Mesendoderm (in vitro differentiated cells): Measurements from ENCODE around the gene COPS3.

ENCODE experiments used
- DNase-seq: peaks from one replicate; pipeline ENCODE4 v3.0.0; 2013
- H2AK5ac ChIP-seq: 2 replicates; pipeline ENCODE4 v1.6.1; 2013; ENCODE audit warnings: low read length, inconsistent platforms
- H2BK120ac ChIP-seq: 2 replicates; pipeline ENCODE4 v1.6.1; 2013; ENCODE audit warnings: low read depth, mild to moderate bottlenecking, low read length, moderate library complexity, mixed read lengths
- H2BK15ac ChIP-seq: replicated peaks from 2 replicates; pipeline ENCODE4 v1.6.1; 2013; ENCODE audit warnings: low read depth, mild to moderate bottlenecking, moderate library complexity
- H2BK5ac ChIP-seq: 2 replicates; pipeline ENCODE4 v1.6.1; 2013; ENCODE audit warnings: low read length, inconsistent platforms
- H3K18ac ChIP-seq: 2 replicates; pipeline ENCODE4 v1.6.1; 2013; ENCODE audit warnings: mild to moderate bottlenecking, low read length, mixed read lengths
- H3K23ac ChIP-seq: one replicate; pipeline ENCODE4 v1.6.1; 2013; ENCODE audit warnings: low read length
- H3K27ac ChIP-seq: 2 replicates; pipeline ENCODE4 v1.5.1; 2013; ENCODE audit warnings: low read depth, mild to moderate bottlenecking, inconsistent platforms, low read length, moderate library complexity
- H3K27me3 ChIP-seq: 2 replicates; pipeline ENCODE4 v1.6.1; 2013; ENCODE audit warnings: low read length, control low read depth, mild to moderate bottlenecking, inconsistent platforms; ENCODE audit not compliant: insufficient read depth, poor library complexity
- H3K36me3 ChIP-seq: 2 replicates; pipeline ENCODE4 v1.6.1; 2013; ENCODE audit warnings: low read length, inconsistent platforms; ENCODE audit not compliant: control insufficient read depth, insufficient read depth
- H3K4ac ChIP-seq: one replicate; pipeline ENCODE4 v1.6.1; 2013; ENCODE audit warnings: low read depth, mild to moderate bottlenecking, low read length, moderate library complexity
- H3K4me1 ChIP-seq: 2 replicates; pipeline ENCODE4 v1.6.1; 2013; ENCODE audit warnings: low read depth, low read length, inconsistent platforms; ENCODE audit not compliant: control insufficient read depth
- H3K4me2 ChIP-seq: 2 replicates; pipeline ENCODE4 v1.6.1; 2013; ENCODE audit warnings: low read length
- H3K4me3 ChIP-seq: 2 replicates; pipeline ENCODE4 v1.5.1; 2013; ENCODE audit warnings: mild to moderate bottlenecking, low read length
- H3K56ac ChIP-seq: one replicate; pipeline ENCODE4 v1.6.1; 2013; ENCODE audit warnings: low read length
- H3K79me1 ChIP-seq: 2 replicates; pipeline ENCODE4 v1.6.1; 2013; ENCODE audit warnings: low read length, inconsistent platforms
- H3K79me2 ChIP-seq: 2 replicates; pipeline ENCODE4 v1.6.1; 2013; ENCODE audit warnings: mild to moderate bottlenecking, low read length; ENCODE audit not compliant: control insufficient read depth, insufficient read depth
- H3K9ac ChIP-seq: 2 replicates; pipeline ENCODE4 v1.6.1; 2013; ENCODE audit warnings: low read length, inconsistent platforms
- H4K5ac ChIP-seq: one replicate; pipeline ENCODE4 v1.6.1; 2013; ENCODE audit warnings: low read length
- H4K8ac ChIP-seq: one replicate; pipeline ENCODE4 v1.6.1; 2013; ENCODE audit warnings: low read depth, mild to moderate bottlenecking, control low read depth, low read length, moderate library complexity
- WGBS: extraction: QIAGEN DNeasy Blood & Tissue Kit; methylation state at CpG from one replicate; pipeline ENCODE4 v1.1.7; 2013; ENCODE audit warnings: low lambda C conversion rate, missing lambda C conversion rate; ENCODE audit not compliant: insufficient coverage; ENCODE audit errors: extremely low coverage; 5-methylcytosine and 5-hydroxymethylcytosine counted together

Gene COPS3

GRCh38 chr17:17201907-17202306 is 79.1 kb downstream of the COPS3 start:
- H3K36me3 ChIP-seq = no peaks in the 10 kb centered on the region
- H3K79me1 ChIP-seq = no peaks in the 10 kb centered on the region
- H3K18ac ChIP-seq = no peak overlapping the region
- no CpG with 5 or more reads among the region's 8 CpGs for WGBS
- no peak overlapping the region for H2BK5ac ChIP-seq
- H3K23ac ChIP-seq = no peak overlapping the region
- H3K9ac ChIP-seq = no peak overlapping the region
- no peak overlapping the region for H4K5ac ChIP-seq
- H2BK15ac ChIP-seq = no peak overlapping the region
- H3K4ac ChIP-seq = no peak overlapping the region
- H3K56ac ChIP-seq = no peak overlapping the region
- no peak overlapping the region for H2AK5ac ChIP-seq
- no peak overlapping the region for H3K4me3 ChIP-seq
- no peaks in the 10 kb centered on the region for H3K4me1 ChIP-seq
- H3K27me3 ChIP-seq = no peaks in the 10 kb centered on the region
- no peak for DNase-seq
- H3K4me2 ChIP-seq = no peak overlapping the region
- H4K8ac ChIP-seq = no peak overlapping the region
- no peak overlapping the region for H3K27ac ChIP-seq
- H3K79me2 ChIP-seq = no peaks in the 10 kb centered on the region
- H2BK120ac ChIP-seq = no peak overlapping the region

GRCh38 chr17:17201271-17201670 is 79.8 kb downstream of the COPS3 start:
- no peak overlapping the region for H2BK15ac ChIP-seq
- no peak overlapping the region for H4K8ac ChIP-seq
- H3K79me1 ChIP-seq = no peaks in the 10 kb centered on the region
- H3K4me2 ChIP-seq = no peak overlapping the region
- no peak overlapping the region for H3K9ac ChIP-seq
- no peak for DNase-seq
- H3K23ac ChIP-seq = no peak overlapping the region
- no peaks in the 10 kb centered on the region for H3K4me1 ChIP-seq
- H4K5ac ChIP-seq = no peak overlapping the region
- no peaks in the 10 kb centered on the region for H3K79me2 ChIP-seq
- no peak overlapping the region for H3K4ac ChIP-seq
- no peak overlapping the region for H2BK120ac ChIP-seq
- H3K27ac ChIP-seq = no peak overlapping the region
- H2BK5ac ChIP-seq = no peak overlapping the region
- no peak overlapping the region for H3K18ac ChIP-seq
- H3K27me3 ChIP-seq = no peaks in the 10 kb centered on the region
- no peak overlapping the region for H2AK5ac ChIP-seq
- no CpG with 5 or more reads among the region's 10 CpGs for WGBS
- H3K36me3 ChIP-seq = no peaks in the 10 kb centered on the region
- no peak overlapping the region for H3K4me3 ChIP-seq
- H3K56ac ChIP-seq = no peak overlapping the region

- no peak overlapping the region for H4K8ac ChIP-seq
- WGBS = no CpG with 5 or more reads among the region's 5 CpGs
- no peaks in the 10 kb centered on the region for H3K4me1 ChIP-seq
- no peak overlapping the region for H2BK15ac ChIP-seq
- H2BK120ac ChIP-seq = no peak overlapping the region
- no peak overlapping the region for H4K5ac ChIP-seq
- H3K79me2 ChIP-seq = no peaks in the 10 kb centered on the region
- H3K18ac ChIP-seq = no peak overlapping the region
- DNase-seq = no peak
- H3K4me2 ChIP-seq = no peak overlapping the region
- H3K27me3 ChIP-seq = no peaks in the 10 kb centered on the region
- no peak overlapping the region for H3K23ac ChIP-seq
- no peak overlapping the region for H2BK5ac ChIP-seq
- no peaks in the 10 kb centered on the region for H3K36me3 ChIP-seq
- H3K4me3 ChIP-seq = no peak overlapping the region
- no peak overlapping the region for H2AK5ac ChIP-seq
- no peak overlapping the region for H3K4ac ChIP-seq
- no peak overlapping the region for H3K56ac ChIP-seq
- no peak overlapping the region for H3K27ac ChIP-seq
- no peaks in the 10 kb centered on the region for H3K79me1 ChIP-seq
- no peak overlapping the region for H3K9ac ChIP-seq
These were observed 80.2 kb downstream of the COPS3 start for GRCh38 chr17:17200831-17201230.

- Histone ChIP-seq H2AK5ac (no peak overlapping the region), H3K56ac (no peak overlapping the region), H3K79me2 (no peaks in the 10 kb centered on the region), H3K27me3 (no peaks in the 10 kb centered on the region), H3K4me2 (no peak overlapping the region), H3K4ac (no peak overlapping the region), H3K79me1 (no peaks in the 10 kb centered on the region), H2BK5ac (no peak overlapping the region), H3K23ac (no peak overlapping the region), H3K4me3 (no peak overlapping the region), H3K18ac (no peak overlapping the region), H3K27ac (no peak overlapping the region), H3K36me3 (no peaks in the 10 kb centered on the region), H2BK15ac (no peak overlapping the region), H4K5ac (no peak overlapping the region), H2BK120ac (no peak overlapping the region), H4K8ac (no peak overlapping the region), H3K9ac (no peak overlapping the region), H3K4me1 (no peaks in the 10 kb centered on the region)
- no CpG with 5 or more reads among the region's 7 CpGs for WGBS
- DNase-seq = no peak
These were observed 80.7 kb downstream of the COPS3 start for GRCh38 chr17:17200311-17200710.

- Histone ChIP-seq H3K18ac (no peak overlapping the region), H3K23ac (no peak overlapping the region), H2BK120ac (no peak overlapping the region), H2BK5ac (no peak overlapping the region), H3K4me1 (no peaks in the 10 kb centered on the region), H3K4me2 (no peak overlapping the region), H3K56ac (no peak overlapping the region), H3K9ac (no peak overlapping the region), H3K4me3 (no peak overlapping the region), H3K79me1 (no peaks in the 10 kb centered on the region), H3K36me3 (no peaks in the 10 kb centered on the region), H3K27me3 (no peaks in the 10 kb centered on the region), H4K5ac (no peak overlapping the region), H2AK5ac (no peak overlapping the region), H2BK15ac (no peak overlapping the region), H4K8ac (no peak overlapping the region), H3K4ac (no peak overlapping the region), H3K79me2 (no peaks in the 10 kb centered on the region), H3K27ac (no peak overlapping the region)
- DNase-seq = no peak
- no CpG with 5 or more reads among the region's 1 CpG for whole genome bisulfite sequencing
These were observed 82.8 kb downstream of the COPS3 start for GRCh38 chr17:17198281-17198680.

GRCh38 chr17:17196776-17197175 is 84.3 kb downstream of the COPS3 start:
- no peak overlapping the region for H3K4me2 ChIP-seq
- H3K27me3 ChIP-seq = no peaks in the 10 kb centered on the region
- H3K27ac ChIP-seq = no peak overlapping the region
- no peak for DNase-seq
- no peak overlapping the region for H3K9ac ChIP-seq
- H3K79me2 ChIP-seq = no peaks in the 10 kb centered on the region
- H2AK5ac ChIP-seq = no peak overlapping the region
- no peaks in the 10 kb centered on the region for H3K4me1 ChIP-seq
- no peak overlapping the region for H4K8ac ChIP-seq
- no peak overlapping the region for H2BK120ac ChIP-seq
- no peak overlapping the region for H2BK15ac ChIP-seq
- H3K18ac ChIP-seq = no peak overlapping the region
- H3K36me3 ChIP-seq = no peaks in the 10 kb centered on the region
- no peaks in the 10 kb centered on the region for H3K79me1 ChIP-seq
- H3K4ac ChIP-seq = no peak overlapping the region
- H3K4me3 ChIP-seq = no peak overlapping the region
- H3K23ac ChIP-seq = no peak overlapping the region
- no peak overlapping the region for H3K56ac ChIP-seq
- H2BK5ac ChIP-seq = no peak overlapping the region
- no peak overlapping the region for H4K5ac ChIP-seq
